HepG2 (cell line): ENCODE data around the gene PEPD. TPM values are rescaled to one million over a fixed set of nuclear protein-coding genes. Genes with fewer than 3 reads are reported as not detected.

Source experiments
- ATAC-seq: fragments of 200-7000 bp; cut with Tn5 transposase; 3 replicates; pipeline ENCODE4 v1.9.1; 2020; ENCODE audit warnings: mild to moderate bottlenecking, moderate library complexity
- BruUV-seq: library from RNA; stranded (reverse); fragments of 400-500 nt; replicated peaks from 2 replicates; lab custom pipeline; 2021; lab: Mats Ljungman, UMichigan
- CTCF ChIA-PET: fragments of 300-600 bp; formaldehyde crosslinking; extraction: SDS; loops from one replicate; lab custom pipeline; 2021; ENCODE audit warnings: low total read pairs, inconsistent platforms, low intra/inter-chr PET ratio; lab: Yijun Ruan, JAX
- POLR2A ChIA-PET: fragments of 350-600 bp; sonication (Branson Sonifier 250); formaldehyde crosslinking; loops from one replicate; lab custom pipeline; 2020; ENCODE audit warnings: antibody characterized with exemption, inconsistent platforms; lab: Yijun Ruan, JAX
- DNase-seq: peaks from one replicate; pipeline ENCODE4 v3.0.0-alpha.2; 2015; ENCODE audit warnings: low spot score
- FAIRE-seq: peaks from 3 replicates; lab custom pipeline; 2011; peaks lifted over from hg19 to GRCh38; lab: Jason Lieb, UNC
- H2AFZ ChIP-seq: one replicate; pipeline ENCODE4 v1.6.1; 2011; ENCODE audit warnings: low read length, inconsistent platforms
- H3K27ac ChIP-seq: fragments of 300-600 bp; 3 replicates; pipeline ENCODE4 v1.8.0; 2011; ENCODE audit warnings: mixed run types, mild to moderate bottlenecking, mixed read lengths, low read length, inconsistent platforms; ENCODE audit not compliant: insufficient read depth; ENCODE audit errors: extremely low read length
- H3K27me3 ChIP-seq, 2 experiments: fragments of 200-600 bp in 1 of 2; 2 replicates in 1 of 2; 3 replicates in 1 of 2; pipeline versions ENCODE4 v1.6.0 to v1.8.0; 2011; ENCODE audit warnings: low read length in 2 of 2, mild to moderate bottlenecking in 2 of 2, moderate library complexity in 2 of 2, inconsistent platforms in 1 of 2; ENCODE audit not compliant: insufficient read depth in 2 of 2, control insufficient read depth in 1 of 2
- H3K36me3 ChIP-seq, 2 experiments: fragments of 200-600 bp in 1 of 2; replicated peaks in 1 of 2; 2 replicates in 1 of 2; 3 replicates in 1 of 2; pipeline versions ENCODE4 v1.5.1 to v1.8.0; 2011; ENCODE audit warnings: low read length in 2 of 2, inconsistent platforms in 1 of 2; ENCODE audit not compliant: insufficient read depth in 2 of 2, control insufficient read depth in 1 of 2
- H3K4me1 ChIP-seq: 2 replicates; pipeline ENCODE4 v1.5.1; 2012; ENCODE audit warnings: low read length, inconsistent platforms; ENCODE audit not compliant: insufficient read depth
- H3K4me2 ChIP-seq: 2 replicates; pipeline ENCODE4 v1.6.0; 2011; ENCODE audit warnings: low read depth, low read length, inconsistent platforms
- H3K4me3 ChIP-seq, 3 experiments: fragments of 200-600 bp in 1 of 3; sonication (generic), shearing (Covaris generic) in 1 of 3; replicated peaks in 1 of 3; 2 replicates each; pipeline ENCODE4 v1.5.1; 2011 to 2016; ENCODE audit warnings: low read length in 3 of 3, inconsistent platforms in 2 of 3, low read depth in 2 of 3, mild to moderate bottlenecking in 2 of 3, control low read depth in 1 of 3, mixed read lengths in 1 of 3; ENCODE audit not compliant: insufficient read depth in 1 of 3
- H3K79me2 ChIP-seq: one replicate; pipeline ENCODE4 v1.6.1; 2011; ENCODE audit warnings: low read length, inconsistent platforms; ENCODE audit not compliant: insufficient read depth
- H3K9ac ChIP-seq: 2 replicates; pipeline ENCODE4 v1.6.0; 2011; ENCODE audit warnings: mild to moderate bottlenecking, low read depth, low read length, inconsistent platforms; ENCODE audit not compliant: insufficient read depth
- H3K9me3 ChIP-seq: 2 replicates; pipeline ENCODE4 v1.5.1; 2012; ENCODE audit warnings: mild to moderate bottlenecking, low read length
- H4K20me1 ChIP-seq: 2 replicates; pipeline ENCODE4 v1.6.0; 2011; ENCODE audit warnings: inconsistent platforms, mild to moderate bottlenecking, low read length, moderate library complexity; ENCODE audit not compliant: insufficient read depth
- ETS1 ChIP-seq: sonication (generic); formaldehyde crosslinking; IDR thresholded peaks from 2 replicates; pipeline ENCODE4 v1.4.0; 2020; ENCODE audit warnings: missing genetic modification reagents
- GATA4 ChIP-seq: sonication (generic); IDR thresholded peaks from 2 replicates; pipeline ENCODE4 v1.6.1; 2016; ENCODE audit warnings: antibody characterized with exemption, low read depth, borderline replicate concordance
- NFIB ChIP-seq: sonication (generic); formaldehyde crosslinking; IDR thresholded peaks from 2 replicates; pipeline ENCODE4 v1.9.0; 2021; ENCODE audit warnings: missing genetic modification reagents, mild to moderate bottlenecking, borderline replicate concordance
- SPEN ChIP-seq: sonication (generic); formaldehyde crosslinking; IDR thresholded peaks from 2 replicates; pipeline ENCODE4 v1.5.1; 2020; ENCODE audit warnings: low read depth, mild to moderate bottlenecking, missing genetic modification reagents
- ZNF230 ChIP-seq: sonication (generic); formaldehyde crosslinking; IDR thresholded peaks from 2 replicates; pipeline ENCODE4 v1.4.0; 2020; ENCODE audit warnings: mild to moderate bottlenecking, missing genetic modification reagents
- ZNF382 ChIP-seq: sonication (generic); formaldehyde crosslinking; IDR thresholded peaks from 2 replicates; pipeline ENCODE4 v1.5.0; 2020; ENCODE audit warnings: missing genetic modification reagents, mild to moderate bottlenecking, borderline replicate concordance
- ZNF569 ChIP-seq: sonication (generic); formaldehyde crosslinking; IDR thresholded peaks from 2 replicates; pipeline ENCODE4 v1.5.0; 2020; ENCODE audit warnings: mild to moderate bottlenecking, missing genetic modification reagents, moderate library complexity, borderline replicate concordance
- ZNF670 ChIP-seq: sonication (generic); formaldehyde crosslinking; IDR thresholded peaks from 2 replicates; pipeline ENCODE4 v1.8.0; 2022; ENCODE audit warnings: mild to moderate bottlenecking, missing genetic modification reagents, borderline replicate concordance
- WGBS: methylation state at CpG from one replicate; pipeline ENCODE4 v1.1.6; 2017; ENCODE audit warnings: low lambda C conversion rate; 5-methylcytosine and 5-hydroxymethylcytosine counted together
- in situ Hi-C: cut with HindIII; loops from 2 replicates; pipeline ENCODE4 v1.10.0; 2017; ENCODE audit warnings: low pct_unique_long_range_greater_than_20kb; ENCODE audit not compliant: extremely low pct_ligation_motif_present
- intact Hi-C: fragments of 100-400 bp; cut with micrococcal nuclease; formaldehyde crosslinking; loops from one replicate; pipeline ENCODE4 v1.10.0; 2022; ENCODE audit not compliant: unreplicated experiment
- polyA plus RNA-seq, 8 experiments: library from polyadenylated mRNA; depleted of rRNA in 3 of 8; stranded (reverse) in 7 of 8; unstranded in 1 of 8; fragments of >200 nt; fragmentation: Illumina TruSeq in 4 of 8; extraction: Trizol in 4 of 8; gene quantifications; 2 replicates each; pipeline versions ENCODE4 v1.2.1 to v1.2.3, GENCODE V29; 2011 to 2016; ENCODE audit warnings: low read depth in 4 of 8, missing spikeins in 1 of 8, mixed read lengths in 1 of 8; ENCODE audit not compliant: insufficient read depth in 1 of 8
- total RNA-seq, 5 experiments: library from RNA; depleted of rRNA; stranded (reverse); fragments of >200 nt; fragmentation: Illumina TruSeq; extraction: Trizol; gene quantifications; 2 replicates each; pipeline ENCODE4 v1.2.3, GENCODE V29; 2016; ENCODE audit warnings: low read depth in 1 of 5
- TF ChIP-seq, protein P1 (sequence below): sonication (generic); formaldehyde crosslinking; IDR thresholded peaks from 2 replicates; pipeline ENCODE4 v1.4.0; 2020; ENCODE audit warnings: missing genetic modification reagents
- TF ChIP-seq, protein P2 (sequence below): sonication (generic); formaldehyde crosslinking; IDR thresholded peaks from 2 replicates; pipeline ENCODE4 v1.4.0; 2020; ENCODE audit warnings: low read depth, missing genetic modification reagents

PEPD gene
- total and polyA plus RNA-seq, 2 of the 13 experiments (the other 11 are each of a cell fraction or from before 2014, with no cell fraction given): 60.7 to 75.1 TPM

DNA sequence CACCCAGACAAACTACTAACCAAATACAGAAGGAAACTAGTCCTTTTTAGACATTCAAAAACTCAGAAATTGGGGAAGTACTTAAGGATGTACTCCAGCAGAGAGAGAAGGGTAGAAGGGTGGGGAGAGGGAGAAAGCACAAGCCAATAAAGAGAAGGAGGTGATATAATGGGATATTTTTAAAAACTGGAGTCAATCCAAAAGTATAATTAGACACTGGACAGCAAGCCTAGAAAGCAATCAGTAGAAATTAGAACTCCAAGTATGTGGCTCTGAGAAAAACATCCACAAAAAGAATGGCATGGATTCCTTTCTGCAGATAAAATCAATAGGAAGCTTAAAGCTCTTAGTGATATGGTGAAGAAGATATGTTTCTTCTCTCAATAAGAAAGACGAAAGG lies 55.8 kb downstream of the PEPD start:
- DNase-seq (no peak), FAIRE-seq (no peak), ATAC-seq (no peak)
- BruUV-seq: no TSS peak
- intact Hi-C loops: no loop called here
- no peaks in the 10 kb centered on the region for H4K20me1 ChIP-seq
- no peak overlapping the region for H3K4me3 ChIP-seq
- H3K9ac ChIP-seq: no peak overlapping the region
- whole genome bisulfite sequencing: 97% methylated on average over 1 of the region's 1 CpG
- no peaks in the 10 kb centered on the region for H3K79me2 ChIP-seq
- H3K27me3 ChIP-seq: no peaks in the 10 kb centered on the region
- no peak overlapping the region for H2AFZ ChIP-seq
- peaks cover 4 to 8% of the 10 kb centered on the region in 2 experiments; a peak in 4 of 5 replicates for H3K36me3 ChIP-seq
- ChIA-PET POLR2A (no interaction called here), CTCF (no interaction called here)
- in situ Hi-C loops: no loop called here
- H3K9me3 ChIP-seq: no peaks in the 10 kb centered on the region
- H3K4me1 ChIP-seq: no peaks in the 10 kb centered on the region
- H3K4me2 ChIP-seq: no peak overlapping the region
- no peak overlapping the region for H3K27ac ChIP-seq
- TF ChIP-seq ZNF569 (CRISPR knock-in tag) (no peak), NFIB (CRISPR knock-in tag) (no peak), ZNF670 (CRISPR knock-in tag) (no peak), SPEN (CRISPR knock-in tag) (no peak), ZNF382 (CRISPR knock-in tag) (no peak), ZNF230 (no peak), ETS1 (no peak), GATA4 (no peak)
- TF ChIP-seq, protein P1, sequence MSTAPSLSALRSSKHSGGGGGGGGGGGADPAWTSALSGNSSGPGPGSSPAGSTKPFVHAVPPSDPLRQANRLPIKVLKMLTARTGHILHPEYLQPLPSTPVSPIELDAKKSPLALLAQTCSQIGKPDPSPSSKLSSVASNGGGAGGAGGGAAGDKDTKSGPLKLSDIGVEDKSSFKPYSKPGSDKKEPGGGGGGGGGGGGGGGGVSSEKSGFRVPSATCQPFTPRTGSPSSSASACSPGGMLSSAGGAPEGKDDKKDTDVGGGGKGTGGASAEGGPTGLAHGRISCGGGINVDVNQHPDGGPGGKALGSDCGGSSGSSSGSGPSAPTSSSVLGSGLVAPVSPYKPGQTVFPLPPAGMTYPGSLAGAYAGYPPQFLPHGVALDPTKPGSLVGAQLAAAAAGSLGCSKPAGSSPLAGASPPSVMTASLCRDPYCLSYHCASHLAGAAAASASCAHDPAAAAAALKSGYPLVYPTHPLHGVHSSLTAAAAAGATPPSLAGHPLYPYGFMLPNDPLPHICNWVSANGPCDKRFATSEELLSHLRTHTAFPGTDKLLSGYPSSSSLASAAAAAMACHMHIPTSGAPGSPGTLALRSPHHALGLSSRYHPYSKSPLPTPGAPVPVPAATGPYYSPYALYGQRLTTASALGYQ: no peak
- TF ChIP-seq, protein P2, sequence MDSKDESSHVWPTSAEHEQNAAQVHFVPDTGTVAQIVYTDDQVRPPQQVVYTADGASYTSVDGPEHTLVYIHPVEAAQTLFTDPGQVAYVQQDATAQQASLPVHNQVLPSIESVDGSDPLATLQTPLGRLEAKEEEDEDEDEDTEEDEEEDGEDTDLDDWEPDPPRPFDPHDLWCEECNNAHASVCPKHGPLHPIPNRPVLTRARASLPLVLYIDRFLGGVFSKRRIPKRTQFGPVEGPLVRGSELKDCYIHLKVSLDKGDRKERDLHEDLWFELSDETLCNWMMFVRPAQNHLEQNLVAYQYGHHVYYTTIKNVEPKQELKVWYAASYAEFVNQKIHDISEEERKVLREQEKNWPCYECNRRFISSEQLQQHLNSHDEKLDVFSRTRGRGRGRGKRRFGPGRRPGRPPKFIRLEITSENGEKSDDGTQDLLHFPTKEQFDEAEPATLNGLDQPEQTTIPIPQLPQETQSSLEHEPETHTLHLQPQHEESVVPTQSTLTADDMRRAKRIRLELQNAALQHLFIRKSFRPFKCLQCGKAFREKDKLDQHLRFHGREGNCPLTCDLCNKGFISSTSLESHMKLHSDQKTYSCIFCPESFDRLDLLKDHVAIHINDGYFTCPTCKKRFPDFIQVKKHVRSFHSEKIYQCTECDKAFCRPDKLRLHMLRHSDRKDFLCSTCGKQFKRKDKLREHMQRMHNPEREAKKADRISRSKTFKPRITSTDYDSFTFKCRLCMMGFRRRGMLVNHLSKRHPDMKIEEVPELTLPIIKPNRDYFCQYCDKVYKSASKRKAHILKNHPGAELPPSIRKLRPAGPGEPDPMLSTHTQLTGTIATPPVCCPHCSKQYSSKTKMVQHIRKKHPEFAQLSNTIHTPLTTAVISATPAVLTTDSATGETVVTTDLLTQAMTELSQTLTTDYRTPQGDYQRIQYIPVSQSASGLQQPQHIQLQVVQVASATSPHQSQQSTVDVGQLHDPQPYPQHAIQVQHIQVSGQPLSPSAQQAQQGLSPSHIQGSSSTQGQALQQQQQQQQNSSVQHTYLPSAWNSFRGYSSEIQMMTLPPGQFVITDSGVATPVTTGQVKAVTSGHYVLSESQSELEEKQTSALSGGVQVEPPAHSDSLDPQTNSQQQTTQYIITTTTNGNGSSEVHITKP (CRISPR knock-in tag): no peak
